HFF-Myc (cell line): ENCODE measurements around the gene DGKI.

Experiments used
- DNase-seq: peaks from one replicate; pipeline ENCODE4 v3.0.0-alpha.2; 2011; ENCODE audit warnings: low read depth; ENCODE audit errors: extremely low read depth
- H3K4me3 ChIP-seq: replicated peaks from 2 replicates; pipeline ENCODE4 v1.5.1; 2011; ENCODE audit warnings: low read depth, mild to moderate bottlenecking, control low read depth, low read length
- CTCF ChIP-seq: IDR thresholded peaks from 2 replicates; pipeline ENCODE4 v1.5.1; 2012; ENCODE audit warnings: mild to moderate bottlenecking, low read depth, low read length, control low read depth; ENCODE audit errors: missing control alignments

The DGKI gene

GRCh38 chr7:137813541-137813940 is 33.2 kb downstream of the DGKI start:
- DNase-seq: no peak
- TF ChIP-seq CTCF: no peak
- H3K4me3 ChIP-seq: no peak overlapping the region

- TF ChIP-seq CTCF: no peak
Measured at GRCh38 chr7:137810248-137810647, 36.5 kb downstream of the DGKI start.

GRCh38 chr7:137804836-137805235 is 41.9 kb downstream of the DGKI start:
- H3K4me3 ChIP-seq: no peak overlapping the region
- no peak for DNase-seq
- no peak for TF ChIP-seq CTCF

More at GRCh38 chr7:137810248-137810647, 36.5 kb downstream of the DGKI start:
- H3K4me3 ChIP-seq: no peak overlapping the region
- DNase-seq: no peak

GRCh38 chr7:137801491-137801890 is 45.3 kb downstream of the DGKI start:
- DNase-seq: no peak
- no peak for TF ChIP-seq CTCF
- no peak overlapping the region for H3K4me3 ChIP-seq

GRCh38 chr7:137801003-137801402 is 45.8 kb downstream of the DGKI start:
- DNase-seq: no peak
- TF ChIP-seq CTCF: no peak
- no peak overlapping the region for H3K4me3 ChIP-seq

GRCh38 chr7:137798073-137798763 is 48.6 kb downstream of the DGKI start:
- no peak for TF ChIP-seq CTCF
- no peak for DNase-seq
- H3K4me3 ChIP-seq: no peak overlapping the region

- H3K4me3 ChIP-seq: no peak overlapping the region
- DNase-seq: no peak
- no peak for TF ChIP-seq CTCF
Measured at GRCh38 chr7:137795211-137795610, 51.6 kb downstream of the DGKI start.
